ENCODE results near the gene SERPINI2.

SERPINI2 gene, protein sequence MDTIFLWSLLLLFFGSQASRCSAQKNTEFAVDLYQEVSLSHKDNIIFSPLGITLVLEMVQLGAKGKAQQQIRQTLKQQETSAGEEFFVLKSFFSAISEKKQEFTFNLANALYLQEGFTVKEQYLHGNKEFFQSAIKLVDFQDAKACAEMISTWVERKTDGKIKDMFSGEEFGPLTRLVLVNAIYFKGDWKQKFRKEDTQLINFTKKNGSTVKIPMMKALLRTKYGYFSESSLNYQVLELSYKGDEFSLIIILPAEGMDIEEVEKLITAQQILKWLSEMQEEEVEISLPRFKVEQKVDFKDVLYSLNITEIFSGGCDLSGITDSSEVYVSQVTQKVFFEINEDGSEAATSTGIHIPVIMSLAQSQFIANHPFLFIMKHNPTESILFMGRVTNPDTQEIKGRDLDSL

DNA sequence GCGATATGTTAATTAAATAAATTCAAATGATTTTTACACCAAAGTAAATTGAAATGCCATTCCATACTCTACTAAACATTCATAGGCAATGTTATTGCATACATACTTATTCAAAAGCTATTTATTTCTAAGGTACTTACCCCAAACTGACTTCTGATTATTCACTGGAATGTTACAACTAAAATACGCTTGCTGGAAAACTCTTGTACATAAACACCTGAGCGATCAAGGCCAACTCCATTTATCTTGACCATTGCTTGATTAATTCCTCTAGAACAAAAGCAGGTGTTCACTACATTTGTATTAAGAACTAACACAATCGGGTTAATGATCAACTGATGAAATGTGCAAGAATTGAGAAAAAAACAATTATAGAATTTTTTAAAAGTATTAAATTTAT lies at the start of gene SERPINI2:
SERPINI2 (minus strand) TSS at position 180 of the 400 bp plus-strand sequence. CDS start 2,208 bp downstream, outside the sequence.
- DNase-seq (ENCODE audit: low read depth) = no peak

GRCh38 chr3:167521006-167521355 lies 47.1 kb upstream of the SERPINI2 start:
- DNase-seq (ENCODE audit: low read depth) = no peak

DNA sequence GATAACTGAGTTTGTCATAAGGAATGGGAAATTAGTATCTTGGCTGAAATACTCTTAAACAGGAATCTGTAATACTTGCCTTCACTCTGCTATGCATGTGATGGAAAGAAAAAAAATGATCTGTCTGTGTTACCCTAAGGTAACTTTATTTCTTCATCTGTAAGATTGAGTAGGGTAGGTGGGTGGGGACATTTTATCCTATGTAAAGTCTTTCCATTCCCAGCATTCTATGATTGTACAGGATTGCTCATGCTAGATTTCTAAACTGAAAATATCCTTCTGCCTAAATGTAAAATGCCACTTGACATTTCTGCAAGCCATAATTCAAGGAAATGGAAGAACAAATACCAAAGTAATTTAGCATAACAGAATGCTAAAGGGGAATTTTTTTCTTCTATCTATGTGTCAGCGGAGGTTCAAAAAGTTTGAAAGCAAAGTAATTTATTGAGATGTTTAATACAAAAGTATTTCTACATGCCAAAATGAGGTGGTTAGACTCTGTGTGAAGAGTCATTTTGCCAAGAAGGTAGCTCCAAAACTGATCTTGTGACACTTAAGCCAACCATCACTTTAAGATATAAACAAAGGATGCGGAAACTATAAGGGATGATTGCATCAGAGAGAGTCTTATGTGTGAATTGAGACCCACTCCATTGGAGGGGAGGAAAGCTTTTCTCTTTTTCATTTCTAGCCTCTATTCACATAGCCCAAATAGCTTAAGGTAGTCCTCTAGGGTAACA lies 46.6 kb upstream of the SERPINI2 start:
- DNase-seq (ENCODE audit: low read depth) = no peak

- no peak for DNase-seq (ENCODE audit: low read depth)
Observed at GRCh38 chr3:167507954-167508353, 34.1 kb upstream of the SERPINI2 start.

DNA sequence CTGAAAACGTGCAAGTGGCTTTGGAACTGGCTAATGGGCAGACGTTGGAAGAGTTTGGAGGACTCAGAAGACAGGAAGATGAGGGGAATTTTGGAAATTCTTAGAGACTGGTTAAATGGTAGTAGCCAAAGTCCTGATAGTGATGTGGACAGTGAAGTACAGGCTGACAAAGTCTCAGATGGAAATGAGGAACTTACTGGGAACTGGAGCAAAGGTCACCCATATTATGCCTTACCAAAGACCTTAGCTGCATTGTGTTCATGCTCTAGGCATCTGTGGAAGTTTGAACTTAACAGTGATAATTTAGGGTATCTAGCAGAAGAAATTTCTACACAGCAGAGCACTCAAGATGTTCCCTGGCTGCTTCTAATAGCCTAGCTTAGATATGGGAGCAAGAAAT lies 28.6 kb upstream of the SERPINI2 start:
- no peak for DNase-seq (ENCODE audit: low read depth)

DNA sequence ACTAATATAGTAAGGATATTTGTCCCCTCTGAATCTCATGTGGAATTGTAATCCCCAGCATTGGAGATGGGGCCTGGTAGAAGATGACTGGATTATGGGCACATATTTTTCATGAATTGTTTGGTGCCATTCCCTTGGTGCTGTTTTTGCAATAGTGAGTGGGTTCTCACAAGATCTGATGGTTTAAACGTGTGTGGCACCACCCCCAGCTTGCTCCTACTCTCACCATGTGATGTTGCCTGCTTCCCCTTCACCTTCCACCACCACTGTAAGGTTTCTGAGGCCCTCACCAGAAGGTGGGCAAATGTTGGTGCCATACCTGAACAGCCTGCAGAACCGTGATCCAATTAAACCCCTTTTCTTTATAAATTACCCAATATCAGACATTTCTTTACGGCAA lies 28.1 kb upstream of the SERPINI2 start:
- DNase-seq (ENCODE audit: low read depth) = no peak

GRCh38 chr3:167497903-167498302 lies 24.1 kb upstream of the SERPINI2 start:
- no peak for DNase-seq (ENCODE audit: low read depth)

- DNase-seq (ENCODE audit: low read depth) = no peak
Observed at GRCh38 chr3:167493244-167493643, 19.4 kb upstream of the SERPINI2 start.

DNA sequence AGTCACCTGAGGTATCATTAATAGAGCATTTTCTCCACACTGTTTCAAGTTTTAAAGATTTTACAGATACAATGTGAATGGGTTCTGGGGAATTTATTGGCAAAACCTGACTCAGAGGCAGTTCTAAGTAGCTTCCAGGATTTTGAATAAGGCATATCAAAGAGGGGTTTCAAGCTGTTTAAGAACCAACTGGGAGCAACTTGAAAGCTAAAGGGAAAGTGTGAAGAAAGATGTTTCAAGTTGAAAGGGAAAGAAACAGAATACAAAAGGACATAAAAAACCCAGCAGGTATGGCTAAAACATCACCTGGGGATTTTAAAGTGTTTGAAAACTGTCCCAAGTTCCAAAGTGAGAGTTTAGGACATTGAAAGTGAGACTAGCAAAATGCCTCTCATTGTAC lies 17.8 kb upstream of the SERPINI2 start:
- no peak for DNase-seq (ENCODE audit: low read depth)

DNA sequence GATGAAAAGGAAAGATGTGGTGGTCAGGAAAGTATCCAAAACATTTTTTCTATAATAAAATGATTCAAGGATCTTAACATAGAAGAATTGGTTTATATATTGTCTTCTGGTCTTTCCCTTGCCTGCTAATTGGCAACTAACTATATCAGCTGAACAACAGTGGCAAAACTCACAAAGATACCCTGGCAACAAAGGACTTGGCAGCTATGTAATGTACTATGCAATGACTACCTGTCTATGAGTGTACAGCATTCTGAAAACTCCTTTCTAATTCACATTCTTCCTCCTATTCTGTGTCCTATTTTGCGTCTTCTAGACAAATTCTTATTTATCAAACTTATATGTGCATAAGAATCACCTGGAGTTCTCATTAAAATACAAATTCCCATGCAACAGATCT lies 15.7 kb upstream of the SERPINI2 start:
- DNase-seq (ENCODE audit: low read depth) = no peak

DNA sequence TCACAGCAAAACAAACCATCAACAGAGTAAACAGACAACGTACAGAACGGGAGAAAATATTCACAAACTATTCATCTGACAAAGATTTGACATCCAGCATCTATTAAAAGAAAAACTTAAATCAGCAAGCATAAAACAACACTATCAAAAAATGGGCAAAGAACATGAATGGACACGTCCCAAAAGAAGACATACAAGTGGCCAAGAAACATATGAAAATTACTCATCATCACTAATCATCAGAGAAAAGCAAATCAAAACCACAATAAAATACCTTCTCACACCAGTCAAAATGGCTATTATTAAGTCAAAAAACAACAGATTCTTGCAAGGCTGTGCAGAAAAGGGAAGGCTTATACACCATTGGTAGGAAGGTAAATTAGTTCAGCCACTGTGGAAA lies 13.7 kb upstream of the SERPINI2 start:
- DNase-seq (ENCODE audit: low read depth) = no peak

GRCh38 chr3:167484551-167484950 lies 10.7 kb upstream of the SERPINI2 start:
- no peak for DNase-seq (ENCODE audit: low read depth)

DNA sequence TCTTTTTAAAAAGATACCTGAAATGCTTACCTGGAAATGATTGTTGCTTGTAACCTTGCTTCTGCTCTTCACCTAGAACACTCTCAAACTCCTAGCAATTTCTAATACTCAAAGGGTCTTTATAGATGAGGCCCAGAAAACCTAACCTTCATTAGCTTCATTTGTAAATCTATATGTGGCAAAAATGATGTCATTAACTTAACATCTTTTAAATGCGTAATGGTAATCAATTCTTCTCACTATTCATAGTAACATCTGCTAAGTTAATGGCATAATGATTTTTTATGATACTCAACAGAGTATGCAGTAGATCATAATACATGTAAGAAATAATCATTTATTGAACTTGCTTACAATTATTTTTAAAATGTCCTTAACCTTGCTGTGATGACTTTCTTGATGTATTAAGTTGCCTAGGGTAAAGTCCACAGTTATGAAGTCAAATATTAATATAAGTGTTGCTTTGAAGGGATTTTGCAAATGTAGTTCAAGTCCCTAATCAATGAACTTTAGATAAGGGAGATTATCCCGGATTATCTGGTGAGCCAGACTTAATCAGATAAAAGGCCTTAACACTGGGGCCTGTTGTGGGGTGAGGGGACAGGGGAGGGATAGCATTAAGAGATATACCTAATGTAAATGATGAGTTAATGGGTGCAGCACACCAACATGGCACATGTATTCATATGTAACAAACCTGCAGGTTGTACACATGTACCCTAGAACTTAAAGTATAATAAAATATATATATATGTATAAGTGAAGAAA lies 10.1 kb upstream of the SERPINI2 start:
- DNase-seq (ENCODE audit: low read depth) = no peak

DNA sequence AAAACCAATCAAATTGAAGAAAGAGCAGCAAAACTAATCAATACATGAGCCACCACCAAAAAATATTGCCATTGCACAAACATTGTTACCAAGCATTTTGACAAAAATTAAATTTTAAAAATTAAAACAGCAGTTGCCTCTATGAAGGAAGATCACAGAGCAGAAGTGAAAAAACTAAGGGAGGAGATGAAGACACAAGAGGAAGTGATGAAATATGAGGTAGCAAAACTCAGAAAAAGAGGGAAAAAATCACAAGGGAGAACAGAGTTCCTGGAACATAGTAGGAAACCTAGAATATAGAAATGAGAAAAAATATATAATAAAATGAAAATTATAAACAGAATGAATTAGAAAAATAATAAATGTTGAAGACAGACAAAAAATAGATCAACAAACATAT lies 7.3 kb upstream of the SERPINI2 start:
- no peak for DNase-seq (ENCODE audit: low read depth)

DNA sequence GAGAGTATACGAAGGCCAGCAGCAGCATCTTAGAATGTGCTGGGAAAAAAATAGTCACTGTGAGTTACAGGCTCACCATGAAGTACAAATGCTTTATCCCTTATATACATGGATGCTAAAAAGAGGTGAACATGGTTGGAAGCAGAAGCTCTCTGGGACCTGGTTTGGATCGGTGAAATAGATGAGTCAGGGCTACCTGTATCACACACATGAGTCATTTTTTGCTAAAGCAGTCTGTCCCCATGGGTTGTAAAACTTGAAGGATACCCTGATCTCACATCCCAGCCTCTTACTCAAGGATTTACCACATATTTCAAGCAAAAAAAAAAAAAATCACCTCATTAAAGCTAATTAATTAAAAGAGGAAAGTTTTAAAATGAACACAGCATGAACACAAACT lies 6.9 kb upstream of the SERPINI2 start:
- DNase-seq (ENCODE audit: low read depth) = no peak

DNA sequence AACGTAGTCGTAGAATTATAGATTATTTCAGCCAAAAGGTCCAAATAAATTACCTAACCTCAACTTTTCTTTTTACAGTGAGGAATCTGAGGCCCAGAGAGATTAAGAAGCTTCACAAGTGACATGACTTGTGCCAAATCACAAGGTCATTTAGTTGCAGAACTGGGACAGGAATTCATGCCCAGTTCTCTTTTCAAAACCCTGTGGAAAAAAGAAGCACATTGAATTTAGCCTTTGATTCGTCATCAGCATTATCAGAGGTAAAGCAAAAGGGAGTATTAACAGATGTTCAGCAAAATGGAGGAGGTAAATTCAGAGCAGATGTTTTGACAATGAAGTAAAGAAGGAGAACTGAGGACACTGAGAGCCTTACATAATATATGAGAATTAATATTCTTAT lies 4.5 kb downstream of the SERPINI2 start:
- no peak for DNase-seq (ENCODE audit: low read depth)

- no peak for DNase-seq (ENCODE audit: low read depth)
Observed at GRCh38 chr3:167467848-167468611, 5.8 kb downstream of the SERPINI2 start.

GRCh38 chr3:167466966-167467365 lies 6.9 kb downstream of the SERPINI2 start:
- DNase-seq (ENCODE audit: low read depth) = no peak

- no peak for DNase-seq (ENCODE audit: low read depth)
Observed at GRCh38 chr3:167456157-167456799, 17.6 kb downstream of the SERPINI2 start.

DNA sequence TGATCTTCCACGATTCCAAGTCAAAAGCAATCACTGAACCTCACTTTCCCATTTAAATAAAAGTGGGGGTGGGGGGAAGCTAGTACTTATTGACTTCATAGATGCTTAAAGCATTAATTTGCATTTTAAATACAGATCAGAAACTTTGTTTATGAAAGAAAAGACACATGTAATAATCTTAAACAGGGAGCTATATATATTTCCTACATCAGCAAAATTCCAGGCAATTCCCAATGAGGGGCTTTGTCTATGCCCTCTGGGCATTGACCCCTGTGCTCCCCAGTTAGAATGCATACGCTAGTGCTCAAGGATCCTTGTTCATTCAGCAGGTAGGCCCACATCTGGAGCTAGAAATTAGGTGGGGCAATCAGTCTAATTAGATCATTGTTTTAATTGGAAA lies 20.0 kb downstream of the SERPINI2 start:
- DNase-seq (ENCODE audit: low read depth) = no peak

GRCh38 chr3:167451282-167451681 lies 22.6 kb downstream of the SERPINI2 start:
- no peak for DNase-seq (ENCODE audit: low read depth)

- DNase-seq (ENCODE audit: low read depth) = no peak
Observed at GRCh38 chr3:167450675-167451074, 23.2 kb downstream of the SERPINI2 start.
